GM18861 (cell line): ENCODE data around the gene PARD3B.

Source experiments
- ATAC-seq: cut with Tn5 transposase; IDR thresholded peaks from one replicate; pipeline ENCODE4 v1.9.1; 2021; ENCODE audit not compliant: unreplicated experiment

The PARD3B gene

DNA sequence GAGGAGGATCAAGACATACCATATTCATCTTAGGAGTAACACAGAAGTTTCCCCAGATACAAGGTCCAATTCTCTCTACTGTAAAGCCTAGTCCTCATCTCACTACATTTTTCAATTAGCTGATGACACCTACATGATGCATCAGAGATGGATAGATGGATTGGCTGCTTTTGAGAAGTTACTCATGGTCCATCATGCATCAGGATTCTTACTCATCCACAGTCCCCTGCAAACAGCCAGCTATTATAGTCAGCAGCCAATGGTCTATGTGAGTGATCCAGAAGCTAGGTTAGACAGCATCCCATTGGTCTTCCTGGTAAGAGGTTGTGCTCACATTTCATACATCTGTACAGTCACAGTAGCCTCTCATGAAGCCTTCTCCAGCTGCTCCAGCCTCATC, 982.5 kb downstream of the PARD3B start:
- ATAC-seq = no peak

DNA sequence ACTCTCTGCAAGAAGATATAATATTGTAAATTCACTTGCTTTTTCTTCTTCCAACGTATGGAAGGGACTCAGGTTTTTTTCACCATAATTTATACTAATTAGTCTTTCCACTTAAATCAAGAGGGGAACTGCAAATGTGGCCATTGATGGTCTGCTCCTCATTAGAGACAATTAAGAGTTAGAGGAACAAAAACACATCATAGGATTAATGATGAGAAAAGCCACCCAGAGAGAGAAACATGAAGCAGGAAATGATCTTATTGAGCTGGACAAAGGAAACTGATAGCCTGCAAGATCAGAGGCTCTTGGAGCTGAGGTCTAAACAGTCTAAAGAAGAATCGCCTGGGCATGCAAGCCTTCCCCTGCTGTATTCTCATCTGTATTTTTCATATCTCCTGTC, 985.8 kb downstream of the PARD3B start:
- no peak for ATAC-seq

DNA sequence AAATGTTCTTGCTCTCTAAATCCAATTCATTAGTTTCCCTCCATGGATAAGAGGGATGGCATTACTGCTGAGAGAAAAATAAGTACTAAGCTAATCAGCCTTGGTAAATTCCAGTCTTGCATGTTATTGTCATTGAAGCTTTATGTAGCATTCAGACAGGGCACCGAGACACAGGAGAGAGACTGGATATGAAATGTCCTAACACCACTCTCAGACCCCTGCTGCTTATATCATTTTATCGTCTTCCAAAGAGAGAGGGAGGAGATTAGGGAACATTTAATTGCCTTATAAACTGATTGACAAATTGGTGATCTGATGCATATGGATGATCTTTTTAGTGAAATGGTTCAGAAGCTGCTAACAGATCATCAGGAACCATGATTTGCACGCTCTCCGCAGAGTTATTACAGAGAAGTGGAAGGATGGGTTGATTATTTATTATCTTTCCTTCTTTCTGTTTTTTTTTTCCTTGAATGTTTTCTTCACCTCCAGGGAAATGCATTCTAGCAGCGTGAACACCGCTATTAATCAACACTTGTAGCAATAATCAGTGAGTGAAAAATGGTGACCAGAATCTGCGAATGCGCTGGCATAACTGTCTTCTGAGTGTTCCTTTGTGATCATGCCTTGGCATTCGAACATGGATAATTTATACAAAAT, 986.3 kb downstream of the PARD3B start:
- no peak for ATAC-seq

DNA sequence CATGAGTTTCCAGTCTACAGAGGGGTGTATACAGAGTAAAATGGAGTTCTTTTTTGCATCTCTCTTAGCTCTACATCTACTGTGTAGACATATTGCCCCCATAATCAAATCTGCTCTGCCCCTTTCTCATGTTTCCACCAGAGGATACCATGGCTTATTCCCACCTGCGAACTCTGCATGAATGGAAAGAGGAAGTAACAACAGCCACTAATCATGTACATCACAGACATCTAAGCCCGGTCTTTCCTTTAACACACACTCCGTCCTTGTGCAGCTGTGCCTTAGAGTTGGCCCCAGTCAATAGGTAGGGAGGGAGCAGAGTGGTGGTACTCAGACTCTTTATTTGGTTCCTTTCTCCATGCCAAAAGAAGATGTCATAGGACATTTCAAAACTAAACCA, 989.7 kb downstream of the PARD3B start:
- no peak for ATAC-seq

DNA sequence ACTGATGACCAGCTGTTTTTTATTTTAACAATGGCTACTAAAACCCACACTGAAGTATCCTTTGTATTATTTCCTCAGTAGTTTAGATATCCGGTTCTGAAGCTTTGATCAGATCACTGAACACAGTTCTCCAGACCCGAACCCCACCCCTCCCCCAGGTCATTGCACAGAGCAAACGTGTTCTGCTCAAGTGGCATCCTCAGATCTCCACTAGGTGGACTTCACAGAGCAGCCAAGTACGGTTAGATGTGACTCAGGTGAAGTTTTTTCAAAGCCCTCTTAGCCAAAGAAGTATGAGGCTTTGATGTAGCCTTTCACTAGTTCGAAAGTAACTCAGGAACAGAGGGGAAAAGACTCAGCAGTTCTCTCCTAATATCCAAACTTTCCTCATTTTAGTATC, 994.3 kb downstream of the PARD3B start:
- no peak for ATAC-seq

DNA sequence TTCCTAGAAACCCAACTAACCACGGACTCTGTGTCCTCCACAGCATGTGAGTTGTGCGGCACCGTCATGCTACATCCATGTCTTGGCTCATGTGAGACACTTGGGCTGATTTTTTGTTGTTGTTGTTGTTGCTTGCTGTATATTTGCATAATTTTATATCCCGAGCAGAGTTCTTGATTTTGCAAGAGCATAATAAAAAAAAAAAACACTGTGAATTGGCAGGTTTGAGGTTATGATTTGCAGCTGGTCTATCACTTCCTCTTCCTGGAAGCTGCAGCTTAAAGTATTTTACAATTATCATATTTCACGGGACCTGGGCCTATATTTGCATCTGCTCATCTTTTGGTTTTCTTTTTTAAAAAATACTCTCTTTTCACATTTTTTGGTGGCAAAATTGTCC, 994.8 kb downstream of the PARD3B start:
- no peak for ATAC-seq

DNA sequence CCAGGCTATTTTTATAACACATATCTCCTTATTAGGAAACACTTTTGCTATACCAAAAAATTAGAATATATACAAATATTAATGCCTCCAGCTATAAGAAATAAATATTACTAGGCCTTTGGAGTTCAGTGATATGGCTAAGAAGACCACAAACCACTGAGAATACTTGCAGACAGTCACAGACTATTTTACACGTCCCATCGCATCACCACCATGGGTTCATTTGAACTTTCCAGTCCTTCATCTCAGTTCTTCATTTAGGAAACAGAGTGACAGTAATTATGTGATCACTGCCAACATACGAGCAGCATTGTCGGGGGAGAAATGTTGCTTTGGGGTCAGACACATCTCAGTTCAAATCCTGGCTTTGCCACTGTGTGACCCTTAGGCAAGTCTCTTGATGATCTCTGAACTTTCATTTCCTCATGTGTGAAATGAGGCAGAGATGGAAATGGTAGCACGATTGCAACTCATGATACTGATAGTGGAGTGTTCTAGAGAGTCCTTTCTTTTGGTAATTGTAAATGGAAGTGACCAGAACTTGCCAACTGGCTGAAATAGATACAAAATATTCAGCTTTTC, 998.1 kb downstream of the PARD3B start:
- no peak for ATAC-seq

DNA sequence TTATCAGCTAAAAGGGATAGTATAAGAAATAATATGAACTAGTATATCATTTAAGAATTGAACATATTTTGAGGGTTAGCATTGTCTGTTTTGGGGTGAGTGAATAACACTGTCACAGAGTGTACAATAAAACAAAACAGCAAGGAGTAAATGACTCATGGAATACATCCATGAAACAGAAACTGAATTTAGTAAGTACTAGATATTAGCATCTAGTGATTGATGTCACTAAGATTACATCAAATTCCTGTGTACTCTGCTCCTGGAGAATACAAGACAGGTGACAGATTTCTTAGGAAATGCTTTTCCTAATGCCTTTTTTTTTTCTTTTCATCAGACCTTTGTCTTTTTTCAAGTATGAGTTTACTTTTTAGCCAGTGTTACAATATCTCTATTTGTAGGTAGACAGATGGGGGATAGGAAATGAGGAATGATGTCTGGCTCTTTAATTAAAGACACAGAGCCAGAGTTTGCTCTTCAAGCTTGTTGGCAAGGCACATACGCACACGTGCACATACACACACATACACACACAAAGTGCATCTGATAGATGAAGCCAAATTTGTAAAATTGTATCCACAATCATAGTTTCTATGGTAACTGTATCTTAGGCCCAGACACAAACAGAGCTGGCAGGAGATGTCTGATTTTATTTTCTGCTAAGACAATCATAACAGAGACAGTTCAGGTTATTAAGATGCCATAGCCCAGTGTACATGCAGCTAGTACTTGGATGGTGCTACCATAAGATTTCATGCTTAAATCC, 998.8 kb downstream of the PARD3B start:
- no peak for ATAC-seq

DNA sequence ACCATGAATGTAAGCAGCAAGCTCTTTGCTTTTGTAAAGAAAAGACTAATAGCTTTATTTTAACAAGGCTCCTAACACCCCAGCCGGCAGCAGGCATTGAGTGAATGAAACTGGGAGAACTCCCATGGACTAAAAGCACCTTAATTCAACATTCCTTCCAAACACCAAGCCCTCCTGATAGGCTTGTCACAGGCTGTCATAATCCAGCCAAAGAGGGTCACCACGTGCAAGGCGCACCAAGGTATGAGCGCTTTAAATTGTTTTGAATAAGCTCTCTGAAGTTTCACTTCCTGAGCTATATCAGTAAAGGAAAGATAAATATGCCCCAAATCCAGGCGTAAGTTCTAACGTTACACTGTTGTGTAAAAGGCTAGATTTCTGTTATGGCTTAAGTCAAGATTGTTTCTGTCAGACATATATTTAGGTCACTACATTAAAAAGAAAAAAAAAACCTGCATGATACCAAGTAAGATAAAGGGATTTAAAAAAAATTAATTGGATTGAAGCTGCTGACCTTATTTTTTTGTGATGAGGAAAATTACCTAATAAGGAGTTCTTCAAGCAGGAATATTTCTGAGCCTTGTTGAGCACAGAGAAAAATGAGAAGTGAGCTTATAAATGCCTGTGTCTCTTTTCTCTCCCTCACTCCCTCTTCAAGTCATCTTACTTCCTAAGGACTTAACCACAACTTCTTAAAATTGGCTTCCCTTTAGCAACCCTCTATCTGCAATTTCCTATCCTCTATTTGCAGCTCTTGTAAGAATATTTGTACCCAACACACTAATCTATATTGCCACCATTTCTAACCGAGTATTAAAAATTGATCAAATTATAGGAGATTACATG, 1000.9 kb downstream of the PARD3B start:
- no peak for ATAC-seq

DNA sequence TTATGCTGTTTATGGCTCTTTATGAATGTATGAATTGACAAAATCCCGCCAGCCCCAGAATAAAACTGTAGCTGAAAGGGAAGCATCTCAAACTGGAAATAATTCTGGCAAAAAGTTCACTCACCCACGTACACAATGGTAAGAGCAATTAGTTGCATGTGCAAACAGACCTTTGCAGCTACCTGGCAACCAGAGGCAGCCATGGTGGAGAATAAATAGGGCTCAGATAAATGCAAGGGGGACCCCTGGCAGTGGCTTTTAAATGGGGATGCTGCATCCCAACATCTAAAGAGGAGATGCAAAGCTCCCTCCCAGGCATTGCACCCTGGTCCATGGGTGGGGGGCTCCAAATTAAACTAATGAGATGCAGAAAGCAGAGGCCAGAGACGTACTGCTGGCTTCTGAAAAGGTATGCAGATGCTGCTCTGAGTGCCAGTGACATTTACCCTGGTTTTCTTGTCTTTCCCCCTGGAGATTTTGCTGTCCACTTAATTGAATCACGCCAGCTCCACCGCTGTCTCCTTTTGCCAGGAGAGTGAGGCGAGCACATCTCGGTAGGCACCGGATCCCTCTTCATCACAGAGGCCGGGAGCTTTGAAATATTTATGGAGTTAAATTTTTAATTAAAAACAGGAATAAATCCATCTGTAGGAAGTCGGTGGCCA, 1010.4 kb downstream of the PARD3B start:
- no peak for ATAC-seq

DNA sequence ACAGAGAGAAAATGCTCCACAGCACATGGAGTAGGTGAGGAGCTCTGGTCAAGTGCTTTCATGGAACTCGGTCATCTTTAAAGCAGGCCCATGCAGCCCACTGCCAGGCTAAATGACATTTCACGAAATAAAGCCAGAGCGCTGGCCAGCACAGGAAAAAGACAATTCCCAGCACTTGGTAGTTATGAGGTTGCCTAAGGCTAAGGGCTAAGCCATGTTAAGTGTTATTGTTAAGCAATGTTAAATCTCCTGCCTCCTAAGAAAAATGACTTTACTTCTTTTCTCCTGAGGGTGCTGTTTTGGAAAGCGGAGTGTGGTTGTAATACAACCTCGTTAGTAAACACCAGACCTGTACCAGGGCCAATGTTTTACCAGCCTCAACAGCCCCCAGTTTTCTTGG, 1011.1 kb downstream of the PARD3B start:
- ATAC-seq = no peak

DNA sequence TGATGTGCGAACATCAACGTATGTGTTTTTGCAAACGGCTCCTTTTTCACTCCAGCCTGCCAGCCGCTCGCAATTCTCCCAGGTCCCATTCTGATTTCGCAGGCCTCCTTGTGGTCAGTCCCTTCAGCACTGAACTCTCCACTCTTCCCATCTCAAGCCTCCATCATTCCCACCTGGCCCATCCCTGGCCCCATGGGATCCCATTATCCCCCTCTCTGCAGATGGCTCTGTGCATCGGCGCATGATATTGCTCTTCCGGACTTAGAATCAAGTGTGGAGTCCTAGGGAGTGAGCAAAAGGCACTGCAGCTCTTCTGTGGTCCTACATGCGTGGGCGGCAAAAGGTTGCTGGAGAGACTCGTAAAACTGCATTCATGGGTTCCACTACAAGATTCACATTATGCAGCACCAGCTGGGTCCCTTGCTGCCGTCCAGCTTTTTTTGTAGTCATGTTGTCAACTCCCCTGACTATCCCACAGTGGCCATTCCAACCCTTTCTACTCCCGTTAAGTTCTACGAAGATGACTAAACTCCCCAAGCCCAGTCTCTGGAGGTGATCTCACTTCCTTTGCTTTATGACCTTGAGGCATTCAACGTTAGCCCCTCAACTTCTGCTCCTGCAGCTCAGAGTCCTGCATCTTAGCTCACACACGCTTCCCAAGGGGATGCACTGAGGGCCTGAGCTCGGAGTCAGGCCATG, 1011.7 kb downstream of the PARD3B start:
- ATAC-seq = no peak

DNA sequence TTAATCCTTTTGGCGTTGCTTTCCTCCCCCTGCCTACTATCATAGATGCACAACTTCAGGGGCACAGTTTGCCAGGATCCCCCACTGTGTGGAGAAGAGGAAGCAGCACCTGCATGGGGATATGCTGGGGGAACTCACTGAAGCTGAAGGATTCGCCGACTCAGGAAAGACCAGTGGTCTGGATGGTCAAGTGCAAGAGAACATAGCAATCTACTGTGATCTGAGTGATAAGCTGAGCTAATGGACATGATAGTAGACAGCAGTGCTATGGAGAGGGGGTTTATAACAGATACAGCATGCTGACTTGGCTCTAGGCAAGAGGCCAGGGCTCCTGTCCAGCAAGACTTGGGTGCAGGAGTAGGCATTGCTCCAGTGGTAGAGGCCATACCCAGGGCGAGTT, 1012.6 kb downstream of the PARD3B start:
- ATAC-seq = no peak

DNA sequence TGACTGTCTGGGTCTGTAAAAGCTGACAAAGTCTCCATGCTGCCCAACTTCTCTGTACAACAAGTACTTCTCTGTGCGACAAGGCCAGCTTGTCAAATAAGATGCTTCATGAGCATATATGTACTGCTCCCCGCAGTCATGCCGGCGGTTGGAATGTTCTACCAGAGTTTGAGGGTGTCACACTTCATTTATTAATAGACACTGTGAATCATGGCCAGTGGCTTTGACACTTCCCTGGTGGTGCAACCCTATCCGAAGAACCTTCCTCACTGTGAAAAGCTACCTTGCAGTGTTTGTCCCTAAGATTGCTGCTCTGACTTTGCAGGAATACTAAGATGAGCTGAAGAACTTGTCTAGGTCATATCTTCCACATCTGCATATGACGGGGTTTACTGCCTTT, 1016.2 kb downstream of the PARD3B start:
- ATAC-seq = no peak

DNA sequence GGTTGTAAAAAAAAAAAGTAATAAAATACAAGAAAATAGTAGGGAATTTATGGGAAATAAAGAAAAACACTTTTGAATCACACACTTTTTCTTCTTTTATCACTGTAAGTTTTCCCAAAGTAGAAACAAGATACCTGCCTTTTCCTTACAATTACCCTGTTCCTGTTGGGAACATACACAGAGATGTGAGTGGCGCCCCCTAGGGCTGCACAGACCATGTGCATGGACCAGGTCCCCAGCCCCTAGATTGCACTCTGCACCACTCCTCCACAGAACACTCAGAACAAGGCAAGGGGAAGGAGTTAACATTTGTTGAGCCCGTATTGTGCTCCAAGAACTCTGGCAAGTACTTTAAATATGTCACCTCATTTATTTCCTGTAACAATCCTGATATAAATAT, 1018.4 kb downstream of the PARD3B start:
- ATAC-seq = no peak

DNA sequence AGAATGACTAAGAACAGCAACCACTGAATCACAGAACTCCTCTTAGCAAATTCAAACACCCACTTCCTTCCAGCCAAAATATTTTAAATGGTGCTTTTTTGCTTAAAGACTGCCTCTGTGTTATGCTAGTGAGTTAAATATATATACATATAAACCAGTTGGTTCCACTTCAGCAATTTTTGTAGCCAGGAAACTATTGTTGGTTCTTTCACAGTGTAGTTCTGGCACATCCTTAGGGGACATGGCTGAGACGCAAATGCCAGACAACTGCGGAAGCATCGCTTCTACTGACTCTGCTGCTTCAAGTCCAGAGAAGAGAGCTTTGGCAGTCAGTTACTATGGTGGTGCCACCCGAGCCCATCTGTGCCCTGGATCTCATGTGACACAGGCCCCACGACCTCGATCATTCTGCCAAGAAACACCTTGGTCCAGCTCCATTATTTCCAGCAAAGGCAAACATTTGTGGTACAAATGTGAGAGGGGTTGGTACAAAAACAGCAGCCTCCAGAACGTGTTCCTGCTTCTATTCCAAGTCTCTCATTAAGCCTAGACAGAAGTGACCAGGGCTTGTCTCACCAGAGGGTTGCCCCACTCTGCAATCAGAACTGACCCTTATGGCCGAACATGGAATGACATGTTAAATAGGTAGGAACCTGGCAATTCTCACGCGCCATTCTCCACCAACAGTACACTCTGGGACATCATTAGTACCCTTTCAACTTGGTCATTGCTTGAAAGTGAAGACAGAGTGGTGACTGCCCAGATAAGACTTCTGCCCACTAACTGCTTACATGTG, 1019.3 kb downstream of the PARD3B start:
- no peak for ATAC-seq

DNA sequence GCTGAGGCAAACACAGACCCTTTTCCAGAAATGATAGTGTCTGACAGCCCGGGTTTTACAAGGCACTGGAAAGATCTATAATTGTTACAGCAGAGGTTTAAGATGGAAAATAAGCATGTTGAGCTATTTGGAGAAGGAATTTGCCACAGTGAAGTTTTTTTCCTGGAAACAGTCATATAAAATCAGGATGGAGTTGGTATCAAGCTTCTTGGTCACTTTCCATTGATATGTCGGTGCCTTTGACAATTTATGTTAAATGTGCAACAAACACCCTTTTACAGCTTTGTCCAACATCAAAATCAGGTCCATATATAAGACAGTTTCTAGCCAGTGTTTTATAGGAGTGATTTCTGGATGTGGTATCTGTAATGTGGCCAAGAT, 1019.9 kb downstream of the PARD3B start:
- no peak for ATAC-seq

DNA sequence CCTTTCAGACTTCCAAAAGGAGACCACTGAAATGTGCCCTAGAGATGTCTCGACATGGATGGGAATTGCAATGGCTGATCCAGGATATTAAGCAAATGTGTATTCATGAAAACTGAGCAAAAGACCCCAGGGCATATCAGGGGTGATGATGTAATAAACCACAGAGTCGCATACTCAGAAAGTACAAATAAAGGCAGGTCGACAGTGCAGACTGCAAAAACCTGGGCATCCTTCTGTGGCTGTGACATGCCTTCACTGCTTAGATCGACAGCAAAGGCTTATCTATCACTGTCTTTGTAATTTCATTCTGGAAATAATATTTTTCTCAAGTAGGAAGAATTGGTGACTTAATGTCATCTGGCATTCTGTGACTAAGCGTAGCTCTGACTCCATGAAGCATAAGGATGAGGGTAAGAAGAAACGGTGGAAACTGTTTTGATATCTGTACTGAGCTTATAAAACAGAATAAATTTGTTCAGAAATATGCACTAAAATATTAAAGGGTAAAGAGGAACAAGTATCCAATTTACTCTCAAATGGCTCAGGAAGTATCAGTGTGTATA, 1021.4 kb downstream of the PARD3B start:
- ATAC-seq = no peak

DNA sequence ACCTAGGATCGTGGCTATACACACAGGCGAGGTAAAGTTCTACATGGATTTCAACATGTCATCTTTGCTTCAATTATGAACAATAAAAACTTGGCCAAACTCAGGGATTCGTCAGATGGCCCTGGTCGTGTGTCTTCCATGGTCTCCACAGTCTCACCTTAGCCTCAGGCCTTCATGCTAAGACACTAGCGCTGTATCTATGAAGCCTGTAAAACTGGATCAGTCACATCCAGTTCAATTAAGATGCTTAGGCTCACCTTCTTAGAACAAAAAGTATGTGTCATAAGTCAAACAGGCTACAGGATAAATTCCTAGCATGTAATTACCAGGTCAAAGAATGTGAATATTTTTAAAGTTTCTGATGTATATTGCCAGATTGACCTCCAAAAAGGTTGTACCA, 1023.3 kb downstream of the PARD3B start:
- no peak for ATAC-seq
